Keratinocyte (primary cell): ENCODE results near the gene DAPK1. TPM values are rescaled to one million over a fixed set of nuclear protein-coding genes. Genes with fewer than 3 reads are reported as not detected.

ENCODE experiments used
- DNase-seq: peaks from one replicate; pipeline ENCODE4 v3.0.0-alpha.2; 2011; ENCODE audit warnings: low read depth, missing footprints, low spot score
- FAIRE-seq: peaks from 2 replicates; lab custom pipeline; 2011; peaks lifted over from hg19 to GRCh38; lab: Jason Lieb, UNC
- H2AFZ ChIP-seq: 2 replicates; pipeline ENCODE4 v1.6.0; 2012; ENCODE audit warnings: low read length, control low read depth, inconsistent platforms; ENCODE audit not compliant: control insufficient read depth
- H3K27ac ChIP-seq: 2 replicates; pipeline ENCODE4 v1.5.1; 2011; ENCODE audit warnings: low read length; ENCODE audit not compliant: control insufficient read depth, insufficient read depth
- H3K27me3 ChIP-seq: 3 replicates; pipeline ENCODE4 v1.6.0; 2011; ENCODE audit warnings: low read length; ENCODE audit not compliant: control insufficient read depth, insufficient read depth; ENCODE audit errors: extremely low read depth
- H3K36me3 ChIP-seq, 2 experiments: 2 replicates in 1 of 2; 3 replicates in 1 of 2; pipeline ENCODE4 v1.5.1; 2011; ENCODE audit warnings: low read length in 2 of 2, mild to moderate bottlenecking in 1 of 2; ENCODE audit not compliant: control insufficient read depth in 2 of 2, insufficient read depth in 2 of 2; ENCODE audit errors: extremely low read depth in 1 of 2
- H3K4me1 ChIP-seq: 3 replicates; pipeline ENCODE4 v1.5.1; 2011; ENCODE audit warnings: low read length; ENCODE audit not compliant: control insufficient read depth, insufficient read depth; ENCODE audit errors: extremely low read depth
- H3K4me2 ChIP-seq: 3 replicates; pipeline ENCODE4 v1.6.0; 2011; ENCODE audit warnings: low read depth, low read length; ENCODE audit not compliant: control insufficient read depth, insufficient read depth; ENCODE audit errors: extremely low read depth
- H3K4me3 ChIP-seq, 3 experiments: fragments of 200-600 bp in 1 of 3; sonication (generic) in 1 of 3; 2 replicates in 2 of 3; 3 replicates in 1 of 3; pipeline ENCODE4 v1.5.1; 2011 to 2016; ENCODE audit warnings: low read length in 3 of 3, mild to moderate bottlenecking in 3 of 3, control low read depth in 2 of 3, inconsistent platforms in 1 of 3, low read depth in 1 of 3, mixed read lengths in 1 of 3, mixed run types in 1 of 3, moderate library complexity in 1 of 3; ENCODE audit not compliant: control insufficient read depth in 2 of 3, insufficient read depth in 2 of 3; ENCODE audit errors: extremely low read depth in 1 of 3
- H3K79me2 ChIP-seq: 2 replicates; pipeline ENCODE4 v1.6.0; 2012; ENCODE audit warnings: low read length; ENCODE audit not compliant: control insufficient read depth, insufficient read depth
- H3K9ac ChIP-seq: 3 replicates; pipeline ENCODE4 v1.6.0; 2011; ENCODE audit warnings: low read length; ENCODE audit not compliant: control insufficient read depth, insufficient read depth; ENCODE audit errors: extremely low read depth
- H3K9me1 ChIP-seq: 3 replicates; pipeline ENCODE4 v1.6.0; 2011; ENCODE audit warnings: low read length; ENCODE audit not compliant: control insufficient read depth, insufficient read depth; ENCODE audit errors: extremely low read depth
- H3K9me3 ChIP-seq: 2 replicates; pipeline ENCODE4 v1.5.1; 2012; ENCODE audit warnings: low read depth, low read length; ENCODE audit not compliant: control insufficient read depth
- H4K20me1 ChIP-seq: 3 replicates; pipeline ENCODE4 v1.6.0; 2011; ENCODE audit warnings: low read length; ENCODE audit not compliant: control insufficient read depth, insufficient read depth; ENCODE audit errors: extremely low read depth
- EZH2 ChIP-seq: IDR thresholded peaks from one replicate; pipeline ENCODE4 v1.6.1; 2012; ENCODE audit warnings: inconsistent platforms, mild to moderate bottlenecking, low read length, moderate library complexity
- dilution Hi-C: fragments of 300-500 bp; cut with MboI; formaldehyde crosslinking; loops from one replicate; pipeline ENCODE4 v1.7.0; 2020; ENCODE audit warnings: low sequenced_read_pairs; ENCODE audit not compliant: extremely low pct_ligation_motif_present
- polyA plus RNA-seq, 5 experiments: library from polyadenylated mRNA; depleted of rRNA in 3 of 5; stranded (reverse) in 3 of 5; stranded (forward) in 1 of 5; unstranded in 1 of 5; fragments of >200 nt; gene quantifications; 1 replicate in 1 of 5; 2 replicates in 3 of 5; 3 replicates in 1 of 5; pipeline versions ENCODE4 v1.2.1 to v1.2.3, GENCODE V29; 2011 to 2012; ENCODE audit warnings: missing spikeins in 2 of 5, low read depth in 1 of 5, low replicate concordance in 1 of 5
- TF ChIP-seq, protein P1 (sequence below), 3 experiments: IDR thresholded peaks in 1 of 3; conservative IDR thresholded peaks in 1 of 3; optimal IDR thresholded peaks in 1 of 3; 2 replicates in 2 of 3; 3 replicates in 1 of 3; pipeline versions ENCODE3 to v1.5.1; 2011; ENCODE audit warnings: low read length in 3 of 3, mild to moderate bottlenecking in 3 of 3, moderate library complexity in 2 of 3, control low read depth in 1 of 3, inconsistent platforms in 1 of 3; ENCODE audit not compliant: insufficient read depth in 2 of 3; ENCODE audit errors: extremely low read depth in 1 of 3

The DAPK1 gene
- polyA plus RNA-seq, 1 donor (not counting 4 experiments of a cell fraction or from before 2014, with no cell fraction given), result 2.8 TPM

DNA sequence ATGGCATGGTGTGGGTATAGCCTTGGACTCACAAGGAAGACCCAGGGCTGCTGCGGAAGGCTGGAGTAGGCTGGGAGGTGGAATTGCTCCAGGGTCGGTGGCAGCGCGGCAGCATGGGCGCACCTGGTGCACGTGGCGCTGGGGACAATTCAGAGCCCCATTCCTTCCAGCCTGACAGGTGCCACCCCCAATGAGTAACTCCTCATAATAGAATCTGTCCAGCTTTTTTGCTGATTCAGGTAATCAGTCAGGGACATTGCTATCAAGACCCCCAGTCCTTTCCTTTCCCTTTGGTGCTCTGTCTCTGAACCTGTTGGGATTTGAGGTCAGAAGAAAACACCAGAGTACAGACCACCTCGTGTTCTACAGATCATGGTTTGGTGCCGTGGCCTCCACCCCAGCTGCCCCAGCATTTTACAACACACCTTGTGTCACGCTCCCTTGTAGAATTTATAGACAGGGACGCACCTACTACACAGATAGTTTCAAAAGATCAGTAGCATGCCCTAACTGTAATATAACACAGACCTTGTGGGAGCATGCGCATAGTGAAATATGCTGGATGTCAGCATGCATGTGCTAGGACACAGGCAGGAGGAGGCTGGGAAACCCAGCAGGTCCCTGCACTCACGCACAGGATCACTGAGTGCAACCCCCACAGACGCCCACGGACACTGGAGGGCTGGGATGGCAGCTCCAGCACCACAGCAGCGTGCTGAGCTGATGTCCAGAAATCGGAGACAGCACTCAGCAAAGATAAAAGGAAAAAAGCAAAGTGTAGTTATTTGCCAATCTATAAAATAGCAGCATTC, 180.3 kb downstream of the DAPK1 start:
- Histone ChIP-seq H3K9me1 (no peaks in the 10 kb centered on the region), H4K20me1 (no peaks in the 10 kb centered on the region), H3K27me3 (no peaks in the 10 kb centered on the region), H3K9me3 (no peaks in the 10 kb centered on the region), H3K4me2 (no peak overlapping the region), H2AFZ (no peak overlapping the region), H3K36me3 (no peaks in the 10 kb centered on the region), H3K4me1 (no peaks in the 10 kb centered on the region), H3K4me3 (no peak overlapping the region), H3K27ac (no peak overlapping the region), H3K9ac (no peak overlapping the region), H3K79me2 (no peaks in the 10 kb centered on the region)
- DNase-seq (no peak), FAIRE-seq (no peak)
- dilution Hi-C loops, result no loop called here
- TF ChIP-seq EZH2, result no peak
- TF ChIP-seq, protein P1, sequence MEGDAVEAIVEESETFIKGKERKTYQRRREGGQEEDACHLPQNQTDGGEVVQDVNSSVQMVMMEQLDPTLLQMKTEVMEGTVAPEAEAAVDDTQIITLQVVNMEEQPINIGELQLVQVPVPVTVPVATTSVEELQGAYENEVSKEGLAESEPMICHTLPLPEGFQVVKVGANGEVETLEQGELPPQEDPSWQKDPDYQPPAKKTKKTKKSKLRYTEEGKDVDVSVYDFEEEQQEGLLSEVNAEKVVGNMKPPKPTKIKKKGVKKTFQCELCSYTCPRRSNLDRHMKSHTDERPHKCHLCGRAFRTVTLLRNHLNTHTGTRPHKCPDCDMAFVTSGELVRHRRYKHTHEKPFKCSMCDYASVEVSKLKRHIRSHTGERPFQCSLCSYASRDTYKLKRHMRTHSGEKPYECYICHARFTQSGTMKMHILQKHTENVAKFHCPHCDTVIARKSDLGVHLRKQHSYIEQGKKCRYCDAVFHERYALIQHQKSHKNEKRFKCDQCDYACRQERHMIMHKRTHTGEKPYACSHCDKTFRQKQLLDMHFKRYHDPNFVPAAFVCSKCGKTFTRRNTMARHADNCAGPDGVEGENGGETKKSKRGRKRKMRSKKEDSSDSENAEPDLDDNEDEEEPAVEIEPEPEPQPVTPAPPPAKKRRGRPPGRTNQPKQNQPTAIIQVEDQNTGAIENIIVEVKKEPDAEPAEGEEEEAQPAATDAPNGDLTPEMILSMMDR (optimal IDR thresholded peaks at IDR 0.05 in 1 of 3, IDR thresholded peaks at IDR 0.05 in 1 of 3, conservative IDR thresholded peaks at IDR 0.05 in 1 of 3; ENCODE audit: extremely low read depth in 1 of 3, insufficient read depth in 2 of 3, low read length in 3 of 3), result no peak

DNA sequence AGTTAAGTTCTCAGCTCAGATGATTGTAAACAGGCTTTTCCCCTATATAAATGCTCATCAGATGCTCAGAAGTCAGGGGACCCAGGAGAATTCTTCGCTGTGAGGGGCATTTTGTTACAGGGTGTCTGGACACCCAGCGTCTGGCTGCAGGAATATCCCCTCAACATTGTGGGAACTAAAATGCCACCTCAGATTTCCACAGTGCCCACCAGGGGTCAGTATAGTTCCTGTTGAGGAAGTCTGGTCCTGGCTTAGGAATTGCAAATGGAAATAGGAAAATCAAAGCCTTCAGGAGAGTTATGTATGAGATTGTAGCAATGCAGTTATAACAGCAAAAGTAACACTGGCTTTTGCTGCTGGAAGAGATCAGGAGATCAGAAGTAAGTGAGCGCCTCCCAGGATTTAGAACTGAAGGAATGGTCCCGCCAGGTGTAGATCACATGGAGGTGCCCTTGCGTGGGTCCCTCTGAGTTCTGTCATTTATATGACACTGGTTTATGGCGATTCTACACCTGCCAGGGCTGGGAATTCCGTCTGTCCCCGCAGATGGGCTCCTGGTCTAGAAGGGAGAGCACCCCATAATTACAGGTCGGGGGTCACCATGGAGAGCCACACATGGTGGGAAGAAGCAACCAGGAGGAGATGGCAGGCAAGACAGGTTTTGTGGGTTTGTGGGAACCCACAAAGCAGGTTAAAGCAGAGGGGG, 181.1 kb downstream of the DAPK1 start:
- Histone ChIP-seq H3K9me1 (no peaks in the 10 kb centered on the region), H3K9ac (no peak overlapping the region), H3K79me2 (no peaks in the 10 kb centered on the region), H3K27me3 (no peaks in the 10 kb centered on the region), H4K20me1 (no peaks in the 10 kb centered on the region), H3K27ac (no peak overlapping the region), H3K4me3 (no peak overlapping the region), H3K36me3 (no peaks in the 10 kb centered on the region), H3K4me1 (no peaks in the 10 kb centered on the region), H2AFZ (no peak overlapping the region), H3K4me2 (no peak overlapping the region), H3K9me3 (no peaks in the 10 kb centered on the region)
- dilution Hi-C loops, result no loop called here
- FAIRE-seq (no peak), DNase-seq (peak; percentile 25)
- TF ChIP-seq EZH2, result no peak
- TF ChIP-seq, protein P1 (optimal IDR thresholded peaks at IDR 0.05 in 1 of 3, IDR thresholded peaks at IDR 0.05 in 1 of 3, conservative IDR thresholded peaks at IDR 0.05 in 1 of 3; ENCODE audit: extremely low read depth in 1 of 3, insufficient read depth in 2 of 3, low read length in 3 of 3), result peak; percentile 72 to 83 (median 77)
